HepG2 (cell line): Measurements from ENCODE around the gene SPRED2. TPM values are rescaled to one million over a fixed set of nuclear protein-coding genes. Genes with fewer than 3 reads are reported as not detected.

Source experiments
- ATF2 ChIP-seq: sonication (generic); formaldehyde crosslinking; IDR thresholded peaks from 2 replicates; pipeline ENCODE4 v1.4.0; 2020; ENCODE audit warnings: missing genetic modification reagents
- CENPT ChIP-seq: sonication (generic); formaldehyde crosslinking; IDR thresholded peaks from 2 replicates; pipeline ENCODE4 v1.8.0; 2022; ENCODE audit warnings: low read depth, mild to moderate bottlenecking, moderate library complexity, missing genetic modification reagents
- CHD4 ChIP-seq: fragments of 200-600 bp; sonication (generic); IDR thresholded peaks from 2 replicates; pipeline ENCODE4 v1.7.0; 2017; ENCODE audit warnings: mild to moderate bottlenecking, low read length, borderline replicate concordance
- DBP ChIP-seq: sonication (generic); formaldehyde crosslinking; IDR thresholded peaks from 2 replicates; pipeline ENCODE4 v1.4.0; 2020; ENCODE audit warnings: missing genetic modification reagents; ENCODE audit errors: not compliant biosample characterization
- FOXJ3 ChIP-seq: sonication (generic); formaldehyde crosslinking; IDR thresholded peaks from 2 replicates; pipeline ENCODE4 v1.4.0; 2020; ENCODE audit warnings: missing genetic modification reagents, mild to moderate bottlenecking, borderline replicate concordance
- GATAD2A ChIP-seq: IDR thresholded peaks from 2 replicates; pipeline ENCODE4 v1.6.1; 2016
- HMG20A ChIP-seq: IDR thresholded peaks from 2 replicates; pipeline ENCODE4 v1.6.1; 2016; ENCODE audit warnings: borderline replicate concordance
- MAFF ChIP-seq: IDR thresholded peaks from 2 replicates; pipeline ENCODE4 v1.6.1; 2011; ENCODE audit warnings: low read depth, low read length, improper control_type of control experiment
- MBD4 ChIP-seq: IDR thresholded peaks from 2 replicates; pipeline ENCODE4 v1.6.1; 2012; ENCODE audit warnings: low read length, inconsistent platforms, borderline replicate concordance
- MEF2D ChIP-seq: sonication (generic); formaldehyde crosslinking; IDR thresholded peaks from 2 replicates; pipeline ENCODE4 v1.5.1; 2020; ENCODE audit warnings: mild to moderate bottlenecking, missing genetic modification reagents
- PHF20 ChIP-seq: sonication (generic); formaldehyde crosslinking; IDR thresholded peaks from 2 replicates; pipeline ENCODE4 v1.5.0; 2020; ENCODE audit warnings: mild to moderate bottlenecking, missing genetic modification reagents
- POGZ ChIP-seq: sonication (generic); formaldehyde crosslinking; IDR thresholded peaks from 2 replicates; pipeline ENCODE4 v1.4.0; 2020; ENCODE audit warnings: mild to moderate bottlenecking, missing genetic modification reagents
- RFX5 ChIP-seq: IDR thresholded peaks from 2 replicates; pipeline ENCODE4 v1.6.1; 2011; ENCODE audit warnings: low read depth, low read length, improper control_type of control experiment
- SAFB2 ChIP-seq: sonication (generic); formaldehyde crosslinking; IDR thresholded peaks from 2 replicates; pipeline ENCODE4 v1.5.1; 2020; ENCODE audit warnings: missing genetic modification reagents, low read depth, mild to moderate bottlenecking, borderline replicate concordance
- SETDB1 ChIP-seq: sonication (generic); formaldehyde crosslinking; IDR thresholded peaks from 2 replicates; pipeline ENCODE4 v1.5.1; 2020; ENCODE audit warnings: missing genetic modification reagents, mild to moderate bottlenecking, borderline replicate concordance
- SKIL ChIP-seq: sonication (generic); formaldehyde crosslinking; IDR thresholded peaks from 2 replicates; pipeline ENCODE4 v1.8.0; 2022; ENCODE audit warnings: missing genetic modification reagents, mild to moderate bottlenecking, moderate library complexity, borderline replicate concordance
- SP2 ChIP-seq: sonication (generic); formaldehyde crosslinking; IDR thresholded peaks from 2 replicates; pipeline ENCODE4 v1.5.1; 2020; ENCODE audit warnings: mild to moderate bottlenecking, missing genetic modification reagents
- ZBTB25 ChIP-seq: IDR thresholded peaks from 2 replicates; pipeline ENCODE4 v1.6.1; 2018; ENCODE audit warnings: missing genetic modification reagents
- ZKSCAN8 ChIP-seq: IDR thresholded peaks from 2 replicates; pipeline ENCODE4 v1.6.1; 2016; ENCODE audit warnings: borderline replicate concordance, missing genetic modification reagents, missing compliant biosample characterization
- ZMYM4 ChIP-seq: sonication (generic); formaldehyde crosslinking; IDR thresholded peaks from 2 replicates; pipeline ENCODE4 v1.8.1; 2023; ENCODE audit warnings: mild to moderate bottlenecking, missing genetic modification reagents
- ZNF317 ChIP-seq: sonication (generic); formaldehyde crosslinking; IDR thresholded peaks from 2 replicates; pipeline ENCODE4 v1.5.0; 2020; ENCODE audit warnings: mild to moderate bottlenecking, missing genetic modification reagents
- ZNF333 ChIP-seq: sonication (generic); formaldehyde crosslinking; IDR thresholded peaks from 2 replicates; pipeline ENCODE4 v1.4.0; 2020; ENCODE audit warnings: mild to moderate bottlenecking, missing genetic modification reagents, borderline replicate concordance
- ZNF639 ChIP-seq: conservative IDR thresholded peaks from 2 replicates; pipeline ENCODE4 v1.6.1; 2018; ENCODE audit warnings: missing genetic modification reagents
- ZNF672 ChIP-seq: sonication (generic); formaldehyde crosslinking; IDR thresholded peaks from 2 replicates; pipeline ENCODE4 v1.8.1; 2022; ENCODE audit warnings: missing genetic modification reagents
- polyA plus RNA-seq, 8 experiments: library from polyadenylated mRNA; depleted of rRNA in 3 of 8; stranded (reverse) in 7 of 8; unstranded in 1 of 8; fragments of >200 nt; fragmentation: Illumina TruSeq in 4 of 8; extraction: Trizol in 4 of 8; gene quantifications; 2 replicates each; pipeline versions ENCODE4 v1.2.1 to v1.2.3, GENCODE V29; 2011 to 2016; ENCODE audit warnings: low read depth in 4 of 8, missing spikeins in 1 of 8, mixed read lengths in 1 of 8; ENCODE audit not compliant: insufficient read depth in 1 of 8
- total RNA-seq, 5 experiments: library from RNA; depleted of rRNA; stranded (reverse); fragments of >200 nt; fragmentation: Illumina TruSeq; extraction: Trizol; gene quantifications; 2 replicates each; pipeline ENCODE4 v1.2.3, GENCODE V29; 2016; ENCODE audit warnings: low read depth in 1 of 5

Gene SPRED2
- total and polyA plus RNA-seq, 2 of the 13 experiments (the other 11 are each of a cell fraction or from before 2014, with no cell fraction given): 13.0 to 37.0 TPM

- TF ChIP-seq ZNF639 (CRISPR knock-in tag) (no peak), ATF2 (no peak), ZNF333 (CRISPR knock-in tag) (no peak), DBP (CRISPR knock-in tag) (no peak), ZMYM4 (CRISPR knock-in tag) (peak; percentile 67), SP2 (no peak), POGZ (CRISPR knock-in tag) (peak; percentile 35; the same call in 1 of the 2 replicates), CHD4 (no peak), SETDB1 (CRISPR knock-in tag) (no peak), ZNF672 (CRISPR knock-in tag) (no peak), MBD4 (no peak), ZBTB25 (CRISPR knock-in tag) (0 out of 2 replicates have a peak, but pooled peaks have one; percentile 37), GATAD2A (CRISPR knock-in tag) (peak; percentile 70), ZKSCAN8 (CRISPR knock-in tag) (no peak), MEF2D (CRISPR knock-in tag) (no peak), PHF20 (CRISPR knock-in tag) (no peak), HMG20A (0 out of 2 replicates have a peak, but pooled peaks have one; percentile 28), SKIL (no peak), ZNF317 (CRISPR knock-in tag) (peak; percentile 59; the same call in 1 of the 2 replicates), RFX5 (no peak), CENPT (no peak), MAFF (no peak), SAFB2 (CRISPR knock-in tag) (no peak), FOXJ3 (CRISPR knock-in tag) (no peak)
These were observed 68.3 kb downstream of the SPRED2 start (continued) for GRCh38 chr2:65363879-65364666.
